NCI-H2227 (cell line): ENCODE results near the gene DNAL4.
"Not testable (repeated sequence)": the region's sequence is repeated elsewhere in the genome, so short reads cannot be mapped to it uniquely, and the experiment has no call there.

Experiments
- DNase-seq: peaks from one replicate; lab custom pipeline; 2025; ENCODE audit not compliant: unreplicated experiment; lab: John Stamatoyannopoulos, UW

Gene DNAL4

DNA sequence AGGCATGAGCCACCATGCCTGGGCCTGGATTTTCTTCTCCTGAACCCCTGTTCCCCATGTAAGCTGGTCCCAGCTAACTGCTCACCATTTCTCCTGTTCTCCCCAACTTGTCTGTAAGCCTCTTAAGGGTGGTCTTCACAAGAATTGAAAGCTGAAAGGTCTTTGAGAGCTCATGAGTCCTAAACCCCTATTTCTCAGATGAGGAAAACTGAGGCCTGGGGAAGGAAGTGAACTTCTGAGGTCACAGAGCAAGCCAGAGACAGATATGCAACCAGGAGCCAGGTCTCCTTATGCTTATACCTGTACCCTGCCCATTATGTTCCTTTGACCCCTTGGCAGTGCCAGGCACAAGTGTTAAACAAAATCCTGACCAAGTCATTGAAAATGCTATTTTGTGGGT lies 33.6 kb upstream of the DNAL4 start:
- no peak for DNase-seq

DNA sequence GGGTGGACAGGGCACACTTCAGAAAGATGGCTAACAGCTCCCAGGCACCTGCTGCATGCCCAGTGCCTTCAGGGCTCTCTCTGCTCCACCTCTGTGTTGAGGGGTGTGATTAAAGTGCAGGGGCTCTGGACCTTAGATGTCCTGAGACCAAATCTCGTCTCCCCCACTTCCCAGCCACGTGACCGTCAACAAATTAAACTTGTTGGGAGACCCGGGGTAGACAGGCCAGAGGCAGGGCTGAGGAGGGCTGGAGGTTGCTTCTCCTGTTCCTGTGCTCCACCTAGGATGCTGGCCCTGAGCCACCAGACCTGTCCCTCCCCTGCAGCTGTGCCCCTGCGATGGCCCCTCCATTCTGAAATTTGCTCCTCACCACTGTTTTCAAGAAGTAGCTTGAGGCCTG lies 32.9 kb upstream of the DNAL4 start:
- DNase-seq, result no peak

DNA sequence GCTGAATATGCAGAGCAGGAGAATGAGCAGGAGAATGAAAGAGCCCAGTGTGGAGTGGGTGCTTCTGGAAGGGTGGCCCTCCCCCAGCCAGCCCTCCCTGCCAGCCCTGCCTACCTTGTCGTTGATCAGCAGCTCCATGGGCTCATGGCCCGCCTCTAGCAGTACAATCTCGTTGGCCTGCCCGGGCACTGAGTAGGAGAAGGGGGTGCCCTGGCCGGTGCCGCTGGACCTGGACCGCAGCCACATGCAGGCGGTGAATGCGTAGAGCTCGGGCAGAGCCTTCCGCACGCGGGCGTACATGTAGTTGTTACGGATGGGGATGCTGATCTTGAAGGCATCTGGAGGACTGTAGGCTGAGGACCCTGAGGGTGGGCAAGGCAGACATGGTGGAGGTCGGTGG lies 32.4 kb upstream of the DNAL4 start:
- DNase-seq, result no peak

- no peak for DNase-seq
Observed at GRCh38 chr22:38824585-38824984, 30.6 kb upstream of the DNAL4 start.

GRCh38 chr22:38823637-38824036 lies 29.7 kb upstream of the DNAL4 start:
- no peak for DNase-seq

- DNase-seq, result no peak
Observed at GRCh38 chr22:38823076-38823475, 29.1 kb upstream of the DNAL4 start.

- peak; percentile 74 for DNase-seq
Observed at GRCh38 chr22:38820020-38820419, 26.1 kb upstream of the DNAL4 start.

GRCh38 chr22:38819387-38819940 lies 25.5 kb upstream of the DNAL4 start:
- DNase-seq, result no peak

GRCh38 chr22:38817196-38817595 lies 23.3 kb upstream of the DNAL4 start:
- no peak for DNase-seq

DNA sequence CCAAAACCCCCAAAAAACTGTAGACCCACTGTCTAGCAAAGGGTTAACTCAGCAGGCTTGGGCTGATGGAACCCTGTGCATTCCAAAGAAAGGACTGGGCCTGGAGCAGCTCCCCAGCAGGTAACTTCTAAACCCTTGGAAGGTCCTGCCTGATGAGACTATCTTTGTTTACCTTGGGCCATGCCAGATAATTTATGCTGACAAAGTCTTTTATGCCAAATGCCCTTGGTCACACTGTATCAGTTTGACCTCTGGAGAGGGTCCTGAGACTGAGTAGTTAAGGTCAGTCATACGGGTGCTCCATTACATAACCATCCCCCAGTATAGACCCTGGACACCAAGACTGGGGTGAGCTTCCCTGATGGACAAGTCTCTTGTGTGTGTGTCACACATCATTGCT lies 21.9 kb upstream of the DNAL4 start:
- no peak for DNase-seq

DNA sequence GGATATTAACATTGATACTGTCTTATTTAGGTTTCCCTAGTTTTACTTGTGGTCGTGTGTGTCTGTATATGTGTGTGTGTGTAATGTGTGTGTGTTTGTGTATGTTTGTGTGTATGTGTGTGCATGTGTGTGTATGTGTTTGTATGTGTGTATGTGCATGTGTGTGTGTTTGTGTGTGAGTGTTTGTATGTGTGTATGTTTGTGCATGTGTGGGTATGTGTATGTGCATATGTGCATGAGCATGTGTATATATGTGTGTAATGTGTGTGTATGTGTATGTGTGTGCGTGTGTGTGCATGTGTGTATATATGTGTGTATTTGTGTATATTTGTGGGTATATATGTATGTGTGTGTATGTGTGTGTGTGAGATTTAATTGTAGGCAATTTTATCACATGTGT lies 17.3 kb upstream of the DNAL4 start:
- no peak for DNase-seq

GRCh38 chr22:38805041-38805593 lies 11.2 kb upstream of the DNAL4 start:
- DNase-seq, result not testable (repeated sequence)

DNA sequence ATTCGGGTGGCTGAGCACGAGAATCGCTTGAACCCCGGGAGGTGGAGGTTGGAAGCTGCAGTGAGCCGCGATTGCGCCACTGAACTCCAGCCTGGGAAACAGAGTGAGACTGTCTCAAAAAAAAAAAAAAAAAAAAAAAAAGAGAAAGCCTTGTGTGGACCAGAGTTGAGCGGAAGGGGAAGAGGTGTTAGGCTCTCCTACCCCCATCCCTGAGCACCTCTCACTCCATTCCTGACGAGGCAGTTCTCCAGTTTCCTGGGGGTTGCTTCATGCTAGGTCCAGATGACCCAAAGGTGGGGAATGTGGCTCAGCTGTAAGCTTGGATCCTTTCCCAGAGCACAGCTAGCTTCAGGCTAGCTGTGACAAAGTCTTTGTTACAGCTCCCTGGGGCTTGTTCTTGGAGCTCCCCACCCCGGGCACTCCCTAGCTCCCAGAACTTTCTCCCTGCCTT lies 8.8 kb upstream of the DNAL4 start:
- no peak for DNase-seq

- peak; percentile 6 for DNase-seq
Observed at GRCh38 chr22:38799265-38800002, 5.5 kb upstream of the DNAL4 start.

DNA sequence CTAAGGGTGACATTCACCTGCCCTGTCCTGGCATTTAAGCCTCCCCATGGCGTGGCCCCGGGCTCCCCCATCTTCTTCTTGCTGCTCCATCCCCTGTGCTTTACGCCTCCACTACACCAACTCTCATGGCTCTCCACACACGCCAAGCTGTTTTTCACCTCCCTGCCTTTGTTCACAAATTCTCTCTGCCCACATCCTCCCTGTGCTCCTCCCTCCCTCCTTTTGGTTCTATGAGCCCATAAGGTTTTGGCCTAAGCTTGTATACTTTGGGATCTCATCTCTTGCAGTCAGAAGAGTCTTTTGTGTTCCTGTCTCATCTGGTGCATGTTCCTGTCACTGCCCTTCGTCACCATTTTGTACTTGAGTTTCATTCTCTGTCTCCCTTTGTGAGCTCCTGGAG lies 4.6 kb upstream of the DNAL4 start:
- no peak for DNase-seq

GRCh38 chr22:38796262-38796957 lies 2.5 kb upstream of the DNAL4 start:
- no peak for DNase-seq

DNA sequence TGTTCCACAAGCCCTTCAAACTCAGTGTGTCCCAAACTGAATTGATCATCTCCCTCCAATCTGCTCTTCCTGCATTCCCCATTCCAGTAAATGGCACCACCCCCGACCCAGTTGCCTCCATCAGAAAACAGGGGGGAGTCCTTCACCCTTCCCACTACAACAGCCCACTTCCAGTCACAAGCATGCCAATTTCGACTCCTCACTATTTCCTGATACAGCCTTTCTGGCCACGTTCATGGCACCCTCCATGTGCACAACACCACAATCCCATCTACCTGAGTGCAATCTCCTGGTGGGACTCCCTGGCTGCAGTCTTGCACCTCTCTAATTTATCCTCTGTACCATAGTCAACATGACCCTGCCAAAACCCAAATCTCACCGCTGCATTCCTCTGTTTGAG lies 1.6 kb upstream of the DNAL4 start:
- no peak for DNase-seq

GRCh38 chr22:38793317-38793716 lies 626 bp downstream of the DNAL4 start:
- no peak for DNase-seq

GRCh38 chr22:38792833-38793232 lies 1.1 kb downstream of the DNAL4 start:
- no peak for DNase-seq

- no peak for DNase-seq
Observed at GRCh38 chr22:38789606-38790005, 4.3 kb downstream of the DNAL4 start.

- DNase-seq, result no peak
Observed at GRCh38 chr22:38788846-38789245, 5.1 kb downstream of the DNAL4 start.
